ENCODE data around the gene SORCS3.

SORCS3 gene

DNA sequence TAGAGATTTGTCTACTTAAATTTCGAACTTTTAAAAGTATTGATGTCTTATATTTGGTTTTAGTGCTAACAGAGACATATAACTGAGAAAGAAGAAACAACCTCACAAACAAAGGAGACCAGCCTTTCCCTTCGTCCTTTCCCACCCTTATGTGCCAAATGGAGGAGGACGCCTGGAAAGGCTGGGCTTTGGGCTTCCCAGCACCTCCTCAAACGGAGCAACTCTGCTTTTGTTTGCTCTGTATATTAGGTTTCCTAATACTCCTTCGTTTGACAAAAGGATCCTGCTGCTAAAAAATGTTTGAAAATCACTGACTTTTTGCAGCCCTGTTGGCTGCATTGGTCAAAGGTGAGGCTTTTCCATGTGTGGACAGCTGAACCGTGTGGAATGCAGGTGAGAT is 471.8 kb downstream of the SORCS3 start:
- DNase-seq (ENCODE audit: low read depth) = no peak

- no peak for DNase-seq (ENCODE audit: low read depth)
Measured at GRCh38 chr10:105113666-105114065, 472.6 kb downstream of the SORCS3 start.

GRCh38 chr10:105121743-105122142 is 480.7 kb downstream of the SORCS3 start:
- no peak for DNase-seq (ENCODE audit: low read depth)

- DNase-seq (ENCODE audit: low read depth) = no peak
Measured at GRCh38 chr10:105128111-105128510, 487.0 kb downstream of the SORCS3 start.

GRCh38 chr10:105138358-105138757 is 497.3 kb downstream of the SORCS3 start:
- DNase-seq (ENCODE audit: low read depth) = no peak

- no peak for DNase-seq (ENCODE audit: low read depth)
Measured at GRCh38 chr10:105139363-105139896, 498.3 kb downstream of the SORCS3 start.

- no peak for DNase-seq (ENCODE audit: low read depth)
Measured at GRCh38 chr10:105140600-105140999, 499.5 kb downstream of the SORCS3 start.

GRCh38 chr10:105145711-105146110 is 504.6 kb downstream of the SORCS3 start:
- no peak for DNase-seq (ENCODE audit: low read depth)

DNA sequence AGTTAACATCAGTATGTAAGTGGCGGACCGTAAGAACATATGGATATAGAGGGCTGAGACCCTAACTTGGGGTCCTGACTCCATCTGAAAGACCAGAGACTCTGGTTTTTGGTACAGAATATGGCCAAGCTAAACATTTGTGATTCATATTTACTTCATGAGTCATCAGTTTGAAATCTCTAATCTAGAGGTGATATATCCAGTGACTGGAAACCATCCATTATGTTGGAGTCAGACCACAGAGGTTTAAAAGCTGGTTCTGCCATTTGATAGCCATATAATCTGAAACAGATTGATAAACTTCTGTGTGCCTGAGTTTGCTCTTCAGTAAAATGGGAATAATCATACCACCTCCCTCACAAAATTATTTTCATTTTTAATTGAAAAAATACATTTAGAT is 505.3 kb downstream of the SORCS3 start:
- DNase-seq (ENCODE audit: low read depth) = no peak

- DNase-seq (ENCODE audit: low read depth) = no peak
Measured at GRCh38 chr10:105148456-105148855, 507.4 kb downstream of the SORCS3 start.

- DNase-seq (ENCODE audit: low read depth) = peak; percentile 24
Measured at GRCh38 chr10:105148921-105149320, 507.8 kb downstream of the SORCS3 start.

- peak; percentile 73 for DNase-seq (ENCODE audit: low read depth)
Measured at GRCh38 chr10:105149371-105149891, 508.3 kb downstream of the SORCS3 start.

DNA sequence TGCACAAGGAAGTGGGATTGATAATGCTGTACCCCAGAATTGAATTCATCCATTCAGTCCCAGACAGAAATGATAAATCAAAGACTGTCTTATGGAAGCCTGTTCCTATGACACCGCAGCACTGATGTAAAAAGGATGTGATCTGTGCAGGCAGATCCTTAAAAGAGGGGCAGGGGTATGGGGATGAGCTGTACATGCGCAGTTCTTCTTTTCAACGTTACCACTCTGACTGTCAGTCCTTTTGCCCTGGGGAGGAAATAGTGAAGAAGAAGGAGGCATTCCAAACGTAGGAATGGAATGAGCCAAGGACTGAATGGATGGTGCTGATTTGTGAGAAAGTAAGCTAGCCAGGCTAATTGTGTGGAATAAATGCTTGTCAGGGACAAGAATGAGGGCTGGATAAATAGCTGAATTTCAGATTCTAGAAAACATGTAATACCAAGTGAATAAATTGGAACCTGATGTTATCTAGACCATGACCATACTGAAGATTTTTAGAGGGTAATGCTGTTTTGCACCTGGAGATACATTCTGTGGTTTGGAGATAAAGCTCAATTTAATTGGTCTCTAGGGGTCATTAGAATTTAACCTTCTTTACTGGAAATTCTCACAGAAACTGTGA is 509.3 kb downstream of the SORCS3 start:
- DNase-seq (ENCODE audit: low read depth) = no peak

DNA sequence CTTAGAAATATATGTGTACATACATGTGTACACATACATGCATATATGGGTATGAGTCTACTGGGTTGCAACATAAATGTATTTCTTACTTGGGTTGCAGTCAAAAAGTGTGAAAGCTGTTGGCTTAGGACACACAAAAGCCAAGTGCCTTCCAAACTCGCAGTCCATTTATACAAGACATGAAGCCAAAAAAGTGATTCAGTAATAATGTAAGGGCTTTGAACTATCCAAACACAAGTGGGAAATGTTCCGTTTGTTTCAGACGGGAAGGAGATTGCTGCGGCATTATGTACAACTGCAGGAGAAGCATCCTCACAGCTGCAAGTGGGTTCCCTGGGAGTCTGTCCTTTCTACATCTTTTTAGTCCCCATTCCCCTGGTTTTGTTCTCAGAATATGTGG is 513.6 kb downstream of the SORCS3 start:
- no peak for DNase-seq (ENCODE audit: low read depth)

DNA sequence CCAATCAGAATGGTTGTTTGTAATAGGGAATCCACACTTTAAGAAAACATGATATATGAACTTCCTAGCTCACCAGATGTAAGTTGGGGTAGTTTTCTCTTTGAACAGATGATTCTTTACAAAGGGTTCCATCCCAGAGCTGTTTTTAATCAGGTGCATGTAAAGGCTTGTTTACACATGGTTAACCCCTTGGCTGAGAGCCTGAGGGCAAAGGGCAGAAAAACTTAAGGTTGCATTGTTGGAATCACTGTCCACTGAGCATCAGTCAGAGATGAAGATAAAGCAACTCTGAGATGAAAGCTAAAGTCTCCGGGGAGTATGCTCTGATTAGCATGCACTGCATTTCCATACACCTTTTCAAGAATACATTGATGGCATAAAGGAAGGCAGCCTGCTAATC is 518.2 kb downstream of the SORCS3 start:
- no peak for DNase-seq (ENCODE audit: low read depth)

DNA sequence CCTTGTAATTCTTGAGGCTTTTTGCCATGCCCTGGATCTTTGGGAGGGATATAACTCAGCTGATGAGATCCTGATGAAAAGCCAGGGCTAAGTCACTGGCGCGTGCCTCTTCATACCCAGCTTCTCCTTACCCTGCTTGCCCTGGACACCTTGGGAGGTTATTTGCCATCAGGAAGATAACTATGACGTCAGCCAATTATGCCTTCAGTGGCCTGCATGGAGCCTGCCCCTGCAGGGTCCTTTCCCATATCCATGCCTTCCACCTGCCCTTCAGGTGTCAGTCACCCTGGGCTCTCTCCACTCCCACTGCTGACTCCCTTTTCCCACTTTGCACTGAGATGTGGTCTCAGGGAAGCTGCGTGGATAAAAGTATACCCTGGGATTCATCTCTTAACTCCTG is 520.1 kb downstream of the SORCS3 start:
- DNase-seq (ENCODE audit: low read depth) = no peak

DNA sequence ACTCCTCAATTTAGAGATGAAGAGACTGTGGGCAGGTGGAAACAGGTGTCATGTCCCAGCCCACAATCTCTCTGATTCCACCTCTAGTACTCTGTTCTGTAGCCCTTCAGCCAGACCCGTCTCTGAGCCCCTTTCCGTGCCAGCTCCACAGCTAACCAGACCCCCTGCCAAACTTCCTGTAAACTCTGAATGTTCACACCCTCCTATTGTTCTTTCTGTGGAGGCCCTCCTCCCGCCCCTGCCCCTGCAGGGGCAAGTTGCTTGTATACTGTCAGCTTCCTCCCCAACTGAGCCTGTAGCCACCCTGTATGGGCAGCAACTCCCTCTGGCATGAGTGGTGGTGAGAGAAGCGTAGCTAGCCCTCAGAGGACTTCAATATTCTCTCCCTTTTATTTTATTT is 520.7 kb downstream of the SORCS3 start:
- no peak for DNase-seq (ENCODE audit: low read depth)

DNA sequence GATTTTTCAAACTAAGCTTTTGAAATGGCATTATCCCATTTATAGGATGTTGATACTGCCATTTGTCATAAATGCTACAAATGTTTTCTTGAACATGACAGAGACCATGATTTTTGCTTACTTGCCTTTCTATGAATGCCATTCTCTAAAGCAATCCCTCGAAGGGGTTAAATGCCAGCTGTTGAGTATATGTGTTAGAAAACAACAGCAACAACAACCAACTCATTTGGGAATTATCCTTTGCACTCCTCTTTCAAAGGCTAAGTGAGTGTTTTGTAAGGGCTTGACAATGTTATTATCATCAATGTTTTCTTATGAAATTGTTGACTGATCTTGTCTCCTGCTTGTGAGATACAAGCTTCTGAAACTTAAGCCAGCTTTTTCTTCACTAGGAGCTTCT is 529.4 kb downstream of the SORCS3 start:
- no peak for DNase-seq (ENCODE audit: low read depth)

DNA sequence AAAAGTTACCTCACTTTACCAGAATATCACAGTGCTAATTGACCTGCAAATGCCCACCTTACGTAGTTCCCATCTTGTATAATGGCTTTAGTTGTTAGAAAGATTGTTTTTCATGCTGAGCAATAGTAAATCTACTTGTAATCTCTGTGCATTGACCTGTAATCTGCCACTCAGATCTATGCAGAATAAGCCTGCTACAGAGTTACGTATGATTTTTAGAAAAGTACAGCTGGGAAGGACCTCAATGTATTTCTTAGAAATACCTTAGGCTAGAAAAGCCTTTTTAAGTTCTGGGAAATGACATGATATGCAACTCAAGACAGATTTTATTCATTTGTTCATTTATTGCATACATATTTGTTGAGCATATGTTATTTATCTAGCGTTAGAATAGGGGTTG is 530.9 kb downstream of the SORCS3 start:
- DNase-seq (ENCODE audit: low read depth) = no peak

- no peak for DNase-seq (ENCODE audit: low read depth)
Measured at GRCh38 chr10:105181626-105182025, 540.5 kb downstream of the SORCS3 start.

GRCh38 chr10:105183536-105183935 is 542.4 kb downstream of the SORCS3 start:
- DNase-seq (ENCODE audit: low read depth) = no peak

- no peak for DNase-seq (ENCODE audit: low read depth)
Measured at GRCh38 chr10:105185161-105185560, 544.1 kb downstream of the SORCS3 start.

DNA sequence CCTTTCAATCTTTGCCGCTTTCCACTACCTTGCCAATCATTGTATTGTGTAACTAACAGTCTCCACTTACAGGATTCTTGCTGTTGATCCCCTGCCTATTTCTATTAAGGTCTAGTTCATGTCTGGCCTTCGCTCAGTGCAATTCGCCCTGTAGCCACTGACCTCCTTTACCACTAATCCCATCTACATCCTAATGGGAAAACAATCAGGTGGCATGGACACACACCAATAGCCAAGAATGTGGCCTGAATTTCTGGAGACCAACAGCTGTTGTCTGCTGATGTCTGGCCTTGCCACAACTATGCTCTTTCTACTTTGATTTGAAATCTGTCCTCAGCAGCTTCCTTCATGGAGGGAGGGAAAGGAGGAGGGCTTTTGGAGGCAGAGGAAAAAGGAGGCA is 546.2 kb downstream of the SORCS3 start:
- no peak for DNase-seq (ENCODE audit: low read depth)

Data from HS-27A (cell line).